C4-2B (cell line): Measurements from ENCODE around the gene LHFPL5.

ENCODE experiments used
- CTCF ChIP-seq: fragments of 450-650 bp; conservative IDR thresholded peaks from 2 replicates; pipeline ENCODE4 v1.5.1; 2017; ENCODE audit warnings: mild to moderate bottlenecking
- ZFX ChIP-seq: fragments of 450-650 bp; IDR thresholded peaks from 2 replicates; pipeline ENCODE4 v1.6.1; 2017

DNA sequence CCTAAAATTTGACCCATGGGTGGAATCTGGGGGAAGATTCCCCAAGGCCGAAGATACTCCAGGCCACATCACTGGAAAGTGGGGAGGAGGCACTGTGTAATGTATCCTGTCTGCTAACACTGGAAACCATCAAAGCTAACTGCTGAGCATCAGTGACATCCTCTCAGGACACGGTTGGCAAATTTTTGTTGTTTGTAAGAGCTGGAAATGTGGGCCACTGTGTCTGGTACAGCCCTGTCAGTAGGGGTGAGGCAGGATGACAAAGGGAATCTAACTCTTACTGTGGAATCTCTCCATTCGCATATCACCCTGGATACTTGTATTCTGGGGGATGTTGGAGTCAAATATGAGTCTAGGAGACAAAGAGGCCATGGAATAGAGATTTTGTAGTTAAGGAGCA is 45.7 kb upstream of the LHFPL5 start:
- TF ChIP-seq CTCF = no peak
- TF ChIP-seq ZFX = no peak
